Neural progenitor cell (in vitro differentiated cells): ENCODE results near the gene CDR2L. TPM values are rescaled to one million over a fixed set of nuclear protein-coding genes. Genes with fewer than 3 reads are reported as not detected.

Experiments
- DNase-seq: peaks from one replicate; pipeline ENCODE4 v3.0.0-alpha.2; 2016; ENCODE audit warnings: low spot score
- H2AFZ ChIP-seq: fragments of 200-600 bp; sonication (generic); replicated peaks from 2 replicates; pipeline ENCODE4 v1.6.1; 2016; ENCODE audit warnings: antibody characterized with exemption
- H3F3A ChIP-seq: fragments of 200-600 bp; sonication (generic); 2 replicates; pipeline ENCODE4 v1.6.1; 2016; ENCODE audit warnings: antibody characterized with exemption, low read depth
- H3K27ac ChIP-seq: fragments of 200-600 bp; sonication (generic); 2 replicates; pipeline ENCODE4 v1.5.1; 2016; ENCODE audit warnings: mild to moderate bottlenecking
- H3K27me3 ChIP-seq: fragments of 200-600 bp; sonication (generic); 2 replicates; pipeline ENCODE4 v1.6.1; 2016; ENCODE audit warnings: mild to moderate bottlenecking, moderate library complexity
- H3K36me3 ChIP-seq: fragments of 200-600 bp; sonication (generic); 2 replicates; pipeline ENCODE4 v1.5.1; 2016
- H3K4me1 ChIP-seq: fragments of 200-600 bp; sonication (generic); 2 replicates; pipeline ENCODE4 v1.6.1; 2016; ENCODE audit warnings: mixed run types
- H3K4me2 ChIP-seq: fragments of 200-600 bp; sonication (generic); 2 replicates; pipeline ENCODE4 v1.6.1; 2016
- H3K4me3 ChIP-seq: fragments of 200-600 bp; sonication (generic); 2 replicates; pipeline ENCODE4 v1.5.1; 2016
- H3K79me2 ChIP-seq: fragments of 200-600 bp; sonication (generic); 2 replicates; pipeline ENCODE4 v1.6.1; 2016; ENCODE audit warnings: low read depth
- H3K9ac ChIP-seq: fragments of 200-600 bp; sonication (generic); 2 replicates; pipeline ENCODE4 v1.6.1; 2016
- H3K9me3 ChIP-seq: fragments of 200-600 bp; sonication (generic); 2 replicates; pipeline ENCODE4 v1.5.1; 2016; ENCODE audit warnings: low read depth
- H4K20me1 ChIP-seq: fragments of 200-600 bp; sonication (generic); 2 replicates; pipeline ENCODE4 v1.6.1; 2016; ENCODE audit warnings: low read depth
- H3K27ac Mint-ChIP-seq: 3 replicates; pipeline ENCODE4 v1.8.0; 2021; ENCODE audit warnings: mixed read lengths
- H3K27me3 Mint-ChIP-seq: 2 replicates; pipeline ENCODE4 v1.8.0; 2022; ENCODE audit warnings: low read depth, mild to moderate bottlenecking, inconsistent platforms, moderate library complexity, mixed read lengths; ENCODE audit not compliant: insufficient read depth
- H3K36me3 Mint-ChIP-seq: 3 replicates; pipeline ENCODE4 v1.8.0; 2021; ENCODE audit warnings: mixed read lengths
- H3K4me1 Mint-ChIP-seq: 3 replicates; pipeline ENCODE4 v1.8.0; 2021; ENCODE audit warnings: mixed read lengths
- H3K4me3 Mint-ChIP-seq: 3 replicates; pipeline ENCODE4 v1.8.0; 2021; ENCODE audit warnings: mild to moderate bottlenecking, moderate library complexity, mixed read lengths
- H3K9me3 Mint-ChIP-seq: 3 replicates; pipeline ENCODE4 v1.8.0; 2020; ENCODE audit warnings: mixed read lengths
- EZH2 ChIP-seq: fragments of 200-600 bp; sonication (generic); IDR thresholded peaks from 2 replicates; pipeline ENCODE4 v1.6.1; 2017; ENCODE audit warnings: antibody characterized with exemption, mild to moderate bottlenecking, moderate library complexity
- EZH2phosphoT487 ChIP-seq: fragments of 200-600 bp; sonication (generic); IDR thresholded peaks from 2 replicates; pipeline ENCODE4 v1.6.1; 2017; ENCODE audit warnings: antibody characterized with exemption
- small RNA-seq: library from RNA; depleted of rRNA; stranded (forward); fragments of <200 nt; gene quantifications from one replicate; pipeline ENCODE3, GENCODE V24; 2015
- total RNA-seq: library from RNA; depleted of rRNA; stranded (reverse); fragments of >200 nt; gene quantifications from 2 replicates; pipeline ENCODE4 v1.2.3, GENCODE V29; 2015; ENCODE audit warnings: low replicate concordance
- TF ChIP-seq, protein P1 (sequence below): fragments of 200-600 bp; sonication (generic); IDR thresholded peaks from 2 replicates; pipeline ENCODE4 v1.5.1; 2017; ENCODE audit warnings: antibody characterized with exemption, mild to moderate bottlenecking

The CDR2L gene
- total RNA-seq, 1 donor from 2014 or later: 4.0 TPM

DNA sequence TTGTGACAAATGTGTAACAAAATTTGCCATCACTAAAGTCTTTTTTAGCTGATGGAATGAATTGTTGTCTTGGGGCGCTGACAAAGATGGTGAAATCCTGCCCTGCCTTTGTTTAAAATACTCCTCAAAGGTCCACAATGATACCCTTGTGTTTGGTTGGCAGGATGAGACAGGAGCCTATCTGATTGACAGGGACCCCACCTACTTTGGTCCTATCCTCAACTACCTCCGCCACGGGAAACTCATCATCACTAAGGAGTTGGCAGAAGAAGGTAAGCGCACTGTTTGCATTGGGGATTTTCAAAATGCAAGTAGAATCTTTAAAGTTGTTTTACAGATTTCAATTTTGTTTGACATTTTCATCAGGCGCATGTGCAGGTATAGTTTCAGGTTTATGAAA lies 61.6 kb downstream of the CDR2L start:
- H3K36me3 ChIP-seq: peaks cover 13% of the 10 kb centered on the region
- Mint-ChIP-seq H3K4me1 (peaks cover 36% of the 10 kb centered on the region), H3K9me3 (no peaks in the 10 kb centered on the region), H3K4me3 (peak overlapping the region; percentile 99), H3K36me3 (peaks cover 21% of the 10 kb centered on the region), H3K27me3 (peaks cover 5% of the 10 kb centered on the region), H3K27ac (no peak overlapping the region)
- H3K27ac ChIP-seq: no peak overlapping the region
- peaks cover 21% of the 10 kb centered on the region for H4K20me1 ChIP-seq
- no peak overlapping the region for H3K9ac ChIP-seq
- H3K4me1 ChIP-seq: peaks cover 15% of the 10 kb centered on the region
- no peaks in the 10 kb centered on the region for H3K9me3 ChIP-seq
- H3F3A ChIP-seq: peaks cover 10% of the 10 kb centered on the region
- H3K27me3 ChIP-seq: no peaks in the 10 kb centered on the region
- no peak for DNase-seq
- H2AFZ ChIP-seq: no peak overlapping the region
- peak overlapping the region; percentile 95 for H3K4me2 ChIP-seq
- TF ChIP-seq, protein P1, sequence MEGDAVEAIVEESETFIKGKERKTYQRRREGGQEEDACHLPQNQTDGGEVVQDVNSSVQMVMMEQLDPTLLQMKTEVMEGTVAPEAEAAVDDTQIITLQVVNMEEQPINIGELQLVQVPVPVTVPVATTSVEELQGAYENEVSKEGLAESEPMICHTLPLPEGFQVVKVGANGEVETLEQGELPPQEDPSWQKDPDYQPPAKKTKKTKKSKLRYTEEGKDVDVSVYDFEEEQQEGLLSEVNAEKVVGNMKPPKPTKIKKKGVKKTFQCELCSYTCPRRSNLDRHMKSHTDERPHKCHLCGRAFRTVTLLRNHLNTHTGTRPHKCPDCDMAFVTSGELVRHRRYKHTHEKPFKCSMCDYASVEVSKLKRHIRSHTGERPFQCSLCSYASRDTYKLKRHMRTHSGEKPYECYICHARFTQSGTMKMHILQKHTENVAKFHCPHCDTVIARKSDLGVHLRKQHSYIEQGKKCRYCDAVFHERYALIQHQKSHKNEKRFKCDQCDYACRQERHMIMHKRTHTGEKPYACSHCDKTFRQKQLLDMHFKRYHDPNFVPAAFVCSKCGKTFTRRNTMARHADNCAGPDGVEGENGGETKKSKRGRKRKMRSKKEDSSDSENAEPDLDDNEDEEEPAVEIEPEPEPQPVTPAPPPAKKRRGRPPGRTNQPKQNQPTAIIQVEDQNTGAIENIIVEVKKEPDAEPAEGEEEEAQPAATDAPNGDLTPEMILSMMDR: no peak
- TF ChIP-seq EZH2phosphoT487: no peak
- no peak for TF ChIP-seq EZH2
- peak overlapping the region; percentile 99 for H3K4me3 ChIP-seq
- peaks cover 62% of the 10 kb centered on the region for H3K79me2 ChIP-seq

DNA sequence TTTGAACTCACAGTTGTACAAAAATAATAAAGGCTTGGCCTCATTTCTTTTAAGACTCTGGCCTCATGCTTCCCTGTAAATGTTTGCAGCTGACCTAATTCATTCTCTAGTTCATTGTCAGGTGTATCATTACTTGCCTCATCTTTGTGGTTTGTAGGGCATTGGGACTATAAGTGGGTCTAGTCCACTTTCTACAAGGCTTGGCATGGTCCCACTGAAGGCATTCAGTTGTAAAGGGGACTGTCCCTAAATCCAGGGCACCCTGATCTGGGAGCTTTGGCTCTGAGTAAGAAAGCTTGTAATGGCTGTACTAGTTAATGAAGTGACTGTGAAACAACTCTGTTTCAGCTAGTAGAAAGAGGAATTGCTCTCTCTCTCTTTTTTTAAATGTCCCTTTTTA lies 62.3 kb downstream of the CDR2L start:
- H4K20me1 ChIP-seq: peaks cover 21% of the 10 kb centered on the region
- peaks cover 59% of the 10 kb centered on the region for H3K79me2 ChIP-seq
- no peak overlapping the region for H3K27ac ChIP-seq
- Mint-ChIP-seq H3K9me3 (no peaks in the 10 kb centered on the region), H3K27ac (no peak overlapping the region), H3K4me3 (no peak overlapping the region), H3K4me1 (peaks cover 33% of the 10 kb centered on the region), H3K36me3 (peaks cover 22% of the 10 kb centered on the region), H3K27me3 (peaks cover 5% of the 10 kb centered on the region)
- H3K4me1 ChIP-seq: peaks cover 15% of the 10 kb centered on the region
- H3K9me3 ChIP-seq: no peaks in the 10 kb centered on the region
- no peak overlapping the region for H2AFZ ChIP-seq
- peaks cover 8% of the 10 kb centered on the region for H3F3A ChIP-seq
- no peak overlapping the region for H3K4me2 ChIP-seq
- TF ChIP-seq EZH2 (no peak), EZH2phosphoT487 (no peak)
- TF ChIP-seq, protein P1: no peak
- peaks cover 13% of the 10 kb centered on the region for H3K36me3 ChIP-seq
- DNase-seq: no peak
- no peak overlapping the region for H3K4me3 ChIP-seq
- no peaks in the 10 kb centered on the region for H3K27me3 ChIP-seq
- H3K9ac ChIP-seq: no peak overlapping the region

DNA sequence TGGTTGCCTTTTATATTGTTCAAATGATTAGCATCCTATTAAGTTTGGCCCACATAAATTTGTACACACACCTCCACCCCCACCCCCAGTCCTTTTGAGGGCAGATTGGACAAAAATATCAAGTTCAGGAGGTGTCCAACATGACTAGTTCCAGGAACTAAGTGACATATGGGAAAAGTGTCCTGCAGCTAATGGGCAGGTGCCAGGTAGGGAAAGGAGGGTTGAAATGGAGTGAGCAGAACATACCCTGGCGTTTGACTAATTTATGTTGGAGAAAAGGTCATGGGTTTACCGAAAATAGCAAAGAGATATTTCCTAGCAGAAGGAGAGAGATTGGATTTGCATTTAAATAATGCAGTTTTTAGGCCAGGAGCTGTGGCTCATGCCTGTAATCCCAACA lies 64.5 kb downstream of the CDR2L start:
- no peak overlapping the region for H3K27ac Mint-ChIP-seq
- TF ChIP-seq EZH2phosphoT487 (no peak), EZH2 (no peak)
- TF ChIP-seq, protein P1: no peak
- no peak overlapping the region for H3K9ac ChIP-seq
- no peaks in the 10 kb centered on the region for H3F3A ChIP-seq
- no peaks in the 10 kb centered on the region for H3K9me3 ChIP-seq
- H3K36me3 ChIP-seq: peaks cover 13% of the 10 kb centered on the region
- peaks cover 60% of the 10 kb centered on the region for H3K79me2 ChIP-seq
- H3K4me1 ChIP-seq: peaks cover 9% of the 10 kb centered on the region
- no peaks in the 10 kb centered on the region for H3K27me3 ChIP-seq
- peaks cover 26% of the 10 kb centered on the region for H3K36me3 Mint-ChIP-seq
- peaks cover 14% of the 10 kb centered on the region for H4K20me1 ChIP-seq
- H3K27ac ChIP-seq: no peak overlapping the region
- no peak overlapping the region for H3K4me3 Mint-ChIP-seq
- no peak for DNase-seq
- H2AFZ ChIP-seq: no peak overlapping the region
- peaks cover 2% of the 10 kb centered on the region for H3K27me3 Mint-ChIP-seq
- peaks cover 19% of the 10 kb centered on the region for H3K4me1 Mint-ChIP-seq
- H3K9me3 Mint-ChIP-seq: no peaks in the 10 kb centered on the region
- H3K4me2 ChIP-seq: no peak overlapping the region
- no peak overlapping the region for H3K4me3 ChIP-seq

Small RNAs within 50 kb of the gene (small RNA-seq; reads per million reads assigned to genes)
- gene RN7SL573P: not detected
- gene RNU6-362P: not detected

Other genes with a start within 250 kb of the CDR2L start
- gene NHERF1, start 239.0 kb upstream of the CDR2L start, total RNA-seq: 27.1 and 63.8 TPM in 2 replicates
- 68.9 and 75.3 TPM in 2 replicates for gene NAT9, start 211.3 kb upstream of the CDR2L start, total RNA-seq
- gene GRIN2C, start 127.7 kb upstream of the CDR2L start, total RNA-seq: 0.03 TPM in 1 of 2 replicates, not detected in the other
- 7.4 and 25.3 TPM in 2 replicates for gene FDXR, start 114.6 kb upstream of the CDR2L start, total RNA-seq
- gene FADS6, start 94.0 kb upstream of the CDR2L start, total RNA-seq: 0.36 TPM in 1 of 2 replicates, not detected in the other
- 0.25 TPM in 1 of 2 replicates, not detected in the other for gene USH1G, start 64.4 kb upstream of the CDR2L start, total RNA-seq
- not detected in 2 replicates for gene OTOP2, start 63.4 kb upstream of the CDR2L start, total RNA-seq
- not detected in 2 replicates for gene OTOP3, start 51.7 kb upstream of the CDR2L start, total RNA-seq
- 3.5 and 5.0 TPM in 2 replicates for gene HID1, start 14.9 kb upstream of the CDR2L start, total RNA-seq
- 50.8 and 52.8 TPM in 2 replicates for gene MRPL58, start 25.0 kb downstream of the CDR2L start, total RNA-seq
- gene ATP5PD, start 59.3 kb downstream of the CDR2L start, total RNA-seq: 209 and 268 TPM in 2 replicates
- 28.9 and 32.9 TPM in 2 replicates for gene KCTD2, start 59.6 kb downstream of the CDR2L start, total RNA-seq
- gene SLC16A5, start 100.3 kb downstream of the CDR2L start, total RNA-seq: 3.4 and 19.9 TPM in 2 replicates
- 1.9 and 4.3 TPM in 2 replicates for gene ARMC7, start 122.3 kb downstream of the CDR2L start, total RNA-seq
- gene NT5C, start 144.1 kb downstream of the CDR2L start, total RNA-seq: 45.8 and 117 TPM in 2 replicates
- 236 and 286 TPM in 2 replicates for gene JPT1, start 166.9 kb downstream of the CDR2L start, total RNA-seq
- 250 and 372 TPM in 2 replicates for gene SUMO2, start 195.3 kb downstream of the CDR2L start, total RNA-seq
- gene NUP85, start 218.0 kb downstream of the CDR2L start, total RNA-seq: 58.2 and 88.6 TPM in 2 replicates